ENCODE results near the gene CPPED1. TPM values are rescaled to one million over a fixed set of nuclear protein-coding genes. Genes with fewer than 3 reads are reported as not detected.
"Not testable (repeated sequence)": the region's sequence is repeated elsewhere in the genome, so short reads cannot be mapped to it uniquely, and the experiment has no call there.

Gene CPPED1
- total and polyA plus RNA-seq, 3 donors from 2014 or later: 34.3 to 84.3 (median 67.5) TPM

GRCh38 chr16:12796498-12796897, 7.2 kb downstream of the CPPED1 start:
- Histone ChIP-seq H3K36me3 (ENCODE audit: low read depth, missing control alignments) (no peaks in the 10 kb centered on the region), H3K27me3 (no peaks in the 10 kb centered on the region), H3K4me3 (no peak overlapping the region), H3K9me3 (no peaks in the 10 kb centered on the region), H3K27ac (no peak overlapping the region), H3K4me1 (peaks cover 23% of the 10 kb centered on the region)
- no peak for DNase-seq
- WGBS, 2 donors: 89 to 91% methylated on average over 5 of the region's 5 CpGs
- intact Hi-C loops (cut with DNase I; ENCODE audit: low total_unique reads): no loop called here
- TF ChIP-seq POLR2A (IDR thresholded peaks at IDR 0.05) (no peak), CTCF (IDR thresholded peaks at IDR 0.05) (no peak)

GRCh38 chr16:12794486-12795387, 8.9 kb downstream of the CPPED1 start:
- peaks cover 10% of the 10 kb centered on the region for H3K4me1 ChIP-seq
- no peaks in the 10 kb centered on the region for H3K9me3 ChIP-seq
- intact Hi-C loops (cut with DNase I; ENCODE audit: low total_unique reads): no loop called here
- peak; percentile 50 for DNase-seq
- no peaks in the 10 kb centered on the region for H3K27me3 ChIP-seq
- 59 to 60% methylated on average over 12 of the region's 12 CpGs for WGBS, 2 donors
- no peaks in the 10 kb centered on the region for H3K36me3 ChIP-seq (ENCODE audit: low read depth, missing control alignments)
- TF ChIP-seq CTCF (IDR thresholded peaks at IDR 0.05) (no peak), POLR2A (IDR thresholded peaks at IDR 0.05) (no peak)
- no peak overlapping the region for H3K4me3 ChIP-seq
- no peak overlapping the region for H3K27ac ChIP-seq

- H3K4me3 ChIP-seq: no peak overlapping the region
- no peaks in the 10 kb centered on the region for H3K9me3 ChIP-seq
- no peaks in the 10 kb centered on the region for H3K36me3 ChIP-seq (ENCODE audit: low read depth, missing control alignments)
- TF ChIP-seq POLR2A (IDR thresholded peaks at IDR 0.05) (no peak), CTCF (IDR thresholded peaks at IDR 0.05) (no peak)
- H3K27ac ChIP-seq: no peak overlapping the region
- DNase-seq: no peak
- intact Hi-C loops (cut with DNase I; ENCODE audit: low total_unique reads): no loop called here
- H3K4me1 ChIP-seq: peaks cover 5% of the 10 kb centered on the region
- WGBS, 2 donors: 45 to 49% methylated on average over 3 of the region's 3 CpGs
- no peaks in the 10 kb centered on the region for H3K27me3 ChIP-seq
Observed at GRCh38 chr16:12793865-12794240, 9.8 kb downstream of the CPPED1 start.

- no peaks in the 10 kb centered on the region for H3K27me3 ChIP-seq
- WGBS, 2 donors: 86 to 90% methylated on average over 9 of the region's 9 CpGs
- H3K27ac ChIP-seq: no peak overlapping the region
- H3K36me3 ChIP-seq (ENCODE audit: low read depth, missing control alignments): no peaks in the 10 kb centered on the region
- peaks cover 5% of the 10 kb centered on the region for H3K4me1 ChIP-seq
- TF ChIP-seq CTCF (IDR thresholded peaks at IDR 0.05): no peak
- no peak for TF ChIP-seq POLR2A (IDR thresholded peaks at IDR 0.05)
- intact Hi-C loops (cut with DNase I; ENCODE audit: low total_unique reads): no loop called here
- no peak overlapping the region for H3K4me3 ChIP-seq
- DNase-seq: no peak
- H3K9me3 ChIP-seq: no peaks in the 10 kb centered on the region
Observed at GRCh38 chr16:12793120-12793864, 10.4 kb downstream of the CPPED1 start.

- H3K9me3 ChIP-seq; H3K36me3 ChIP-seq (ENCODE audit: low read depth, missing control alignments); DNase-seq; intact Hi-C loops (cut with DNase I; ENCODE audit: low total_unique reads); H3K27me3 ChIP-seq; H3K27ac ChIP-seq; H3K4me1 ChIP-seq; H3K4me3 ChIP-seq: not testable (repeated sequence)
- WGBS, 2 donors: 90 to 100% methylated on average over 5 of the region's 5 CpGs
Observed at GRCh38 chr16:12792528-12792927, 11.2 kb downstream of the CPPED1 start.
